GM23338 (cell line): ENCODE data around the gene ABCF2.

Experiments used
- CREB1 ChIP-seq: fragments of 250-450 bp; sonication (Bioruptor Pico); IDR thresholded peaks from 2 replicates; pipeline ENCODE4 v1.5.0; 2020; ENCODE audit warnings: low read depth, mild to moderate bottlenecking, moderate library complexity
- ETS1 ChIP-seq: IDR thresholded peaks from 2 replicates; pipeline ENCODE4 v1.6.1; 2016; ENCODE audit warnings: antibody characterized with exemption
- EZH2 ChIP-seq: fragments of 200-600 bp; sonication (generic); IDR thresholded peaks from one replicate; pipeline ENCODE4 v1.8.0; 2017; ENCODE audit warnings: antibody characterized with exemption, mild to moderate bottlenecking, low read depth; ENCODE audit not compliant: unreplicated experiment
- EZH2phosphoT487 ChIP-seq: fragments of 200-600 bp; sonication (generic); IDR thresholded peaks from one replicate; pipeline ENCODE4 v1.8.1; 2018; ENCODE audit warnings: antibody characterized with exemption; ENCODE audit not compliant: unreplicated experiment
- JUNB ChIP-seq: IDR thresholded peaks from one replicate; pipeline ENCODE4 v1.6.1; 2016; ENCODE audit warnings: antibody characterized with exemption; ENCODE audit not compliant: unreplicated experiment
- POLR2AphosphoS5 ChIP-seq: IDR thresholded peaks from 2 replicates; pipeline ENCODE4 v1.6.1; 2016; ENCODE audit warnings: antibody characterized with exemption, low read depth
- STAT1 ChIP-seq: IDR thresholded peaks from one replicate; pipeline ENCODE4 v1.6.1; 2016; ENCODE audit warnings: antibody characterized with exemption; ENCODE audit not compliant: unreplicated experiment
- TF ChIP-seq, protein P1 (sequence below), 2 experiments: fragments of 200-600 bp in 1 of 2; sonication (generic) in 1 of 2; conservative IDR thresholded peaks; 2 replicates each; pipeline versions ENCODE4 v1.5.1 to v1.6.1; 2016 to 2017; ENCODE audit warnings: antibody characterized with exemption in 2 of 2, low read depth in 2 of 2, mild to moderate bottlenecking in 2 of 2, moderate library complexity in 1 of 2
- TF ChIP-seq, protein P2 (sequence below): IDR thresholded peaks from one replicate; pipeline ENCODE4 v1.6.1; 2018; ENCODE audit warnings: antibody characterized with exemption; ENCODE audit not compliant: unreplicated experiment

- TF ChIP-seq, protein P1, sequence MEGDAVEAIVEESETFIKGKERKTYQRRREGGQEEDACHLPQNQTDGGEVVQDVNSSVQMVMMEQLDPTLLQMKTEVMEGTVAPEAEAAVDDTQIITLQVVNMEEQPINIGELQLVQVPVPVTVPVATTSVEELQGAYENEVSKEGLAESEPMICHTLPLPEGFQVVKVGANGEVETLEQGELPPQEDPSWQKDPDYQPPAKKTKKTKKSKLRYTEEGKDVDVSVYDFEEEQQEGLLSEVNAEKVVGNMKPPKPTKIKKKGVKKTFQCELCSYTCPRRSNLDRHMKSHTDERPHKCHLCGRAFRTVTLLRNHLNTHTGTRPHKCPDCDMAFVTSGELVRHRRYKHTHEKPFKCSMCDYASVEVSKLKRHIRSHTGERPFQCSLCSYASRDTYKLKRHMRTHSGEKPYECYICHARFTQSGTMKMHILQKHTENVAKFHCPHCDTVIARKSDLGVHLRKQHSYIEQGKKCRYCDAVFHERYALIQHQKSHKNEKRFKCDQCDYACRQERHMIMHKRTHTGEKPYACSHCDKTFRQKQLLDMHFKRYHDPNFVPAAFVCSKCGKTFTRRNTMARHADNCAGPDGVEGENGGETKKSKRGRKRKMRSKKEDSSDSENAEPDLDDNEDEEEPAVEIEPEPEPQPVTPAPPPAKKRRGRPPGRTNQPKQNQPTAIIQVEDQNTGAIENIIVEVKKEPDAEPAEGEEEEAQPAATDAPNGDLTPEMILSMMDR (conservative IDR thresholded peaks at IDR 0.05; ENCODE audit: low read depth in 2 of 2) = no peak
- TF ChIP-seq STAT1 (no peak), EZH2phosphoT487 (no peak), EZH2 (no peak), POLR2AphosphoS5 (no peak), JUNB (no peak), ETS1 (no peak), CREB1 (no peak)
- TF ChIP-seq, protein P2, sequence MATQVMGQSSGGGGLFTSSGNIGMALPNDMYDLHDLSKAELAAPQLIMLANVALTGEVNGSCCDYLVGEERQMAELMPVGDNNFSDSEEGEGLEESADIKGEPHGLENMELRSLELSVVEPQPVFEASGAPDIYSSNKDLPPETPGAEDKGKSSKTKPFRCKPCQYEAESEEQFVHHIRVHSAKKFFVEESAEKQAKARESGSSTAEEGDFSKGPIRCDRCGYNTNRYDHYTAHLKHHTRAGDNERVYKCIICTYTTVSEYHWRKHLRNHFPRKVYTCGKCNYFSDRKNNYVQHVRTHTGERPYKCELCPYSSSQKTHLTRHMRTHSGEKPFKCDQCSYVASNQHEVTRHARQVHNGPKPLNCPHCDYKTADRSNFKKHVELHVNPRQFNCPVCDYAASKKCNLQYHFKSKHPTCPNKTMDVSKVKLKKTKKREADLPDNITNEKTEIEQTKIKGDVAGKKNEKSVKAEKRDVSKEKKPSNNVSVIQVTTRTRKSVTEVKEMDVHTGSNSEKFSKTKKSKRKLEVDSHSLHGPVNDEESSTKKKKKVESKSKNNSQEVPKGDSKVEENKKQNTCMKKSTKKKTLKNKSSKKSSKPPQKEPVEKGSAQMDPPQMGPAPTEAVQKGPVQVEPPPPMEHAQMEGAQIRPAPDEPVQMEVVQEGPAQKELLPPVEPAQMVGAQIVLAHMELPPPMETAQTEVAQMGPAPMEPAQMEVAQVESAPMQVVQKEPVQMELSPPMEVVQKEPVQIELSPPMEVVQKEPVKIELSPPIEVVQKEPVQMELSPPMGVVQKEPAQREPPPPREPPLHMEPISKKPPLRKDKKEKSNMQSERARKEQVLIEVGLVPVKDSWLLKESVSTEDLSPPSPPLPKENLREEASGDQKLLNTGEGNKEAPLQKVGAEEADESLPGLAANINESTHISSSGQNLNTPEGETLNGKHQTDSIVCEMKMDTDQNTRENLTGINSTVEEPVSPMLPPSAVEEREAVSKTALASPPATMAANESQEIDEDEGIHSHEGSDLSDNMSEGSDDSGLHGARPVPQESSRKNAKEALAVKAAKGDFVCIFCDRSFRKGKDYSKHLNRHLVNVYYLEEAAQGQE = no peak
Measured at GRCh38 chr7:151178236-151178635, 48.8 kb downstream of the ABCF2 start.
